Measurements from ENCODE around the gene VWDE.

VWDE gene

GRCh38 chr7:12327922-12328321 is 75.7 kb downstream of the VWDE start:
- FAIRE-seq, result no peak

- FAIRE-seq, result no peak
These were observed 78.0 kb downstream of the VWDE start for GRCh38 chr7:12325646-12326045.

GRCh38 chr7:12323415-12323814 is 80.2 kb downstream of the VWDE start:
- no peak for FAIRE-seq

DNA sequence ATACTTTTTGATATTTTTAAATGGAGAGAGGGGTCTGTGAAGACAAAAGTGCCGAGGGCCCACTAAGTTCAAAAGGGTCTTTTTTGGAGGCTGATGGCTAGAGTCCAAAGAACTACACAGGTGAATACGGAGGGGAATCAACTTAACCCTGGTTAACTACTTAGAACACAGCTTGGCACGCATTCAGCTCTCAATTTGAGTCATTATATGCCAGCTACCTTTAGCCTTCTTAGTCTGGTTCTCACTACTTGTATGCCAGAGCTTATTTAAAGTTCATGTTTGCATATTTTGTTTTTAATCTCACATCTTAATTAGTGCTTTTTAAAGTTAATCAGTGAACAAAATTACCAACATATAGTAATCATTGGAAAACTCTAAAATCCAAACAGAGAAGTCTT is 80.8 kb downstream of the VWDE start:
- FAIRE-seq, result no peak

GRCh38 chr7:12322284-12322902 is 81.3 kb downstream of the VWDE start:
- FAIRE-seq, result peak; percentile 31

DNA sequence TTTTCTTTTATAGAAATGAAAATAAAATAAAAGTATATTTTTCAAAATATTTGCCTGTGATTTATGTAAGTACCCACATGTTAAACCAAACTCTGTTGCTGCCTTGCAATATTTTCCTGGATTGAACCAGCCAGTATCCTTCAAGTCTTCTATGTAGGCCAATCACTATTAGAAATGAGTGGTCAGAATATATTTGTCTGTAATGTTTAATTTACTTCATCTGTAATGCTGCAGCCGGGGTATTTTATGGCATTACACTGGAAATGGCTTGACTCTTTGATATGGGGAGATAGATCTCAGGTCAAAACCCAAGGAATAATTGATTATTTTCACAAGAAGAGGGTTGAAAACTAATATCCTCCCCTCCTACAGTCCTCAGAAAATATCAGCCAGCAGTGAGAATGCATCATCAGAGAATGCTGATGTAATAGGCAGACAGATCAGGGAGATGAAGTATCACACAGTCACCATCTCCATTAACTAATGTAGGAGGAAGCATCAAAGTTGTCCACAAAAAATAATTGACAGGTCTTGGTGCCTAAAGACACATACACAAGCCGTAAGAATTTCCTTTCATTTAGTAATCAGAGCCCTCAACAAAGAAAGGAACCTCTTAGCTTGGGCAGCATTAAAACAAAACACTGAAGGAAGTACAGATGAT is 82.5 kb downstream of the VWDE start:
- FAIRE-seq, result no peak

DNA sequence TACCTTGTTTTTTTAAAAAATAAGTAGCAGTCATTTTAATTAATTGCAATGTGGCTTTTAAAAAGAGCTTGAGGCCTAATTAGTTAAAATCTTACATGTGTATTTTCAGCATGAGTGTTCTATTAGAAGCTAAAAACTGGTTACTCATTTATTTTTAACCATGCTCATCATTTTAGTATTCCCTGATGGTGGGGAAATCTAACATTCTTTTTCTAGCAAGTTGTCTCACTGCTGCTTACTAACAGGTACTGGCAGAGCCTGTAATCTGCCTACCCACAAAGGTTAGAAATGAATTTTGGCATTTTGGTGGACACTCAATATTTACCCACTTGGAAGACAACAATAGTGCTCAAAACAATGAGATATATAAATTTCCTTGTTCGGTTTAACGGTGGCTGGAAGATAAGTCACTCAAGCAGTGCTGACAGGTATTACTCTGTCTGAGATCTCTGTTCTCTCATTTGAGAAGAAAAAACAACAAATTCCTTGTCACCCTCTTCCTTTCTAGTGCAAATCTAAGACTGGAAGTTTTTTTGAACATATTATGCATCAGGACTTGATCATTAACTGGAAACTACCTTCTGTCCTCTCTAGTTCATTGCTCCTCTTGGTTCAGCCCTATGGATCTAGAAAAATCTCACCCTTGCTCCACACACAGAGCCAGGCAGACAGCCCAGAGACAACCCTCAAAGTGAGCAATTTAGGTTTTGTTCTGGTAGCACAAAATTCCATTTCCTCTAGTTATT is 83.3 kb downstream of the VWDE start:
- no peak for FAIRE-seq

GRCh38 chr7:12317675-12318074 is 86.0 kb downstream of the VWDE start:
- no peak for FAIRE-seq

- no peak for FAIRE-seq
These were observed 86.7 kb downstream of the VWDE start for GRCh38 chr7:12316925-12317324.

DNA sequence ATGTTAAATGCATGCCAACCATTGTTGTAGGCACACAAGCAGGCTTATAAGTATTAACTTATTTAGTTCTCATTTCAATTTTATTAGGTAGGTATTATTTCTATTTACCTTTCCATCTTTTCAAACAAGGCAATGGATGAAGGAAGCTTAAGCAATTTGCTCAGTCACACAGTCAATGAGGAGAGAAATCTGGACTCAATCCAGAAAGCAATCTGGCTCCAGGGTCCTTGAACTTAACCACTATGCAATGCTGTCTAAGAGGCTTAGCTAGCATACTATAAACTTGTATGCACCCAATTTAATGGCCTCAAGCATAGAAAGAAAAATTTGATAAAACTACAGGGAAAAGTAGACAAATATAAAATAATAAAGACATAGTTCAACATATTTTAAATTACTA is 88.6 kb downstream of the VWDE start:
- FAIRE-seq, result no peak

DNA sequence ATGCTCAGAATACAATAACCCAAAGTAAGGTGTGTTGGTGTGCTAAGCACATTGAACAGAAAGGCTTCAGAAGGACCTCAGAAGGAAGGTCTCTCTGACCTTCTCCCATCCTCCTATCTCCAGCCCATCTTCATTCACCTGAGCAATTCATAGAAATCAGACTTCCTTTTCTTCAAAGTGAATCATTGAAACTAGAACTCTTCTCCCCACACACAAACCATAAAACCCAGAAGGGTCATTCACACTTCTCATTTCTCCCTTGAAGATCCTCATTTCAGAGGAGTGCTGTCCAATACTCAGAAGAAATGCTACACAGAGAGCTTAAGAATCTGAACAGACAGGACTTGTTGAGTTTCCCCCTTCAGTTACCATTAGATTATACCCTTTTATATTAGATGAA is 89.5 kb downstream of the VWDE start:
- FAIRE-seq, result no peak

DNA sequence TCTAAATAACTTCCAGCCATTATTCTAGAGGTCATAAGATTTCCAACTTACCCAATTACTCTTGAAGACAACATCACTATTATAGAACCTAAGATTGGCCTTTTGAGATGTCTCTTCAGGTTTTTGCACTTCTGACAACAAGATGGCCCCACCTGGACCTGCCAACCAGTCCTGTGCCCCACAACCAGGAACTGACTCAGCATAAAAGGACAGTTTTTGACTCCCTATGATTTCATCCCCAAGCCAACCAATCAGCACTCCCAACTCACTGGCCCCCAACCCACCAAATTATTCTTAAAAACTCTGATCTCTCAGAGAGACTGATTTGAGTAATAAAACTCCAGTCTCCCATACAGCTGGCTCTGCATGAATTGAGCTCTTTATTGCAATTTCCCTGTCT is 98.2 kb downstream of the VWDE start:
- FAIRE-seq, result no peak

GRCh38 chr7:12303495-12303894 is 100.2 kb downstream of the VWDE start:
- FAIRE-seq, result no peak

DNA sequence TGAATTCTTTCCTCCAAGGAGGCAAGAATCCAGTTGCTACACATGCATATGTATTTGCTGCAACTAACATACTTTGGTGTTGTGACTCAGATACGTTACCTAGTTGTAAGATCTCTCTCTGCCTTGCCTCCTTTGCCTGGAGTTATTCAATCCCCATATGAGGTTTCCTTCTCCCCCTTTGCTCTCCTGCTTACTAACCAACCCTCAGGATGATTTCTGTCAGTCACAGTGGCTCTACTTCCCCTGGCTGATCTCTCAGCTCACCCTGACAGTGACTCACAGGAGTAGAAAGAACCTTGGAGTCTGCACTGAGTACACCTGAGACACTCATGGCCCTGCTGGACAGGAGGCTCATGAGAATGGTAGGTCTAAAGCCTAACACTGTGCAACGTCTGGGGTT is 100.6 kb downstream of the VWDE start:
- no peak for FAIRE-seq

DNA sequence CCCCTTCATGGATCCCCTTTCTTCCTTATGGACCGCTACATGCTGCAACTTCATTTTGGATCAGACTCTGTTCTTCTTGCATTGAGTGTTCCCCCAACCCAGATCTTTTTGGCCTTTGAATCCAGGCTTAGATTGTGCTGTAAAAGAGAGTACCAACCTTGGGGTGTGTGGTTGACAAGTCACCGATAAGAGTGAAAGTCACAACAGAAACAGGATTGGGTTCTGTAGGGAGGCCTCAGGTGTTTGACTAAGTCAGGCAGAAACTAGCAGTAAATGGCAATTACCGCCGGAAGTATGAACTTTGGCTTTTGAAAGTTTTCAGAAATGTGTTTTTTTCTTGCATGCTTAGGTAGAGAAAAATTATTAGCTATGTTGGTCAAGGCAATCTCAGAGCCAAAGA is 103.2 kb downstream of the VWDE start:
- no peak for FAIRE-seq

GRCh38 chr7:12299367-12299766 is 104.3 kb downstream of the VWDE start:
- FAIRE-seq, result no peak

- no peak for FAIRE-seq
These were observed 106.2 kb downstream of the VWDE start for GRCh38 chr7:12297283-12298108.

GRCh38 chr7:12296051-12296570 is 107.6 kb downstream of the VWDE start:
- FAIRE-seq, result no peak

GRCh38 chr7:12294701-12295100 is 109.0 kb downstream of the VWDE start:
- no peak for FAIRE-seq

- no peak for FAIRE-seq
These were observed 111.8 kb downstream of the VWDE start for GRCh38 chr7:12291870-12292269.

DNA sequence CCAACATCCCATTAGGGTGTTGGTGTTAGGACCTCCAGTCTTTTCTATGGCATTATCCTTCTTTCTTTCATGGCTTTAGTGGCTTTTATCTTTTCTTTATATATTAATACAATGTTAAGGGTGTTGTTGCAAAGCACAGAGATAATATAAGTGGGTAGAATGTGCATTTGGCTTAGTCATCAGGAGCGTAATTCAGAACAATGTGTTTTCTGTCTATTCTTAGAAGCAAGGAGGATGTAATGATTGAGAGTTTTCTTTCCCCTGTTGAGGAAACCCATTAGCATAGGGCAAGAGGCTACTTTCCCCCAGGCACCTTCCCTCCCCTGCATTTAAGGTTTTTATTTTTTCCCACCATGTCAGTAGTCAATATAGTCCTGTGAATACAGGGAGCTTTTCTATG is 112.9 kb downstream of the VWDE start:
- no peak for FAIRE-seq

DNA sequence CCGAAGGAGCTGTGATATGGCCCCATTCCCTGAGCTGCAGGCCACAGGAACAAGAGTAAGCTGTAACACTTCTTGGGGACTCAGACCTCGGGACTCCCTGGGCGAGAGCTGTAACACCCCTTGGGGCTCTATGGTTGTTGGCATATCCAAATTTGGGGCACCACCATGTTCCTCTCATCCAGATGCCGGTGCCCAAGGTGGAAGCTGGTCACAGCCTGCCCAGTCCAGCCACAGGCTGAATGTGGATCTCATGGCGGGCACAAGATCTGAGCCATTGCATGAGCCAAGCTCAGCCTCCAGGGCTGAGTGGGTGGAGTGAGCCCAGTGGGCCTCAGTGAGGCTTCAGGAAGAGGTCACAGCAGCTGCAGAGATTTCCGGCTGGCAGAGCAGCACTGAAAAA is 113.7 kb downstream of the VWDE start:
- no peak for FAIRE-seq

- no peak for FAIRE-seq
These were observed 115.8 kb downstream of the VWDE start for GRCh38 chr7:12287901-12288300.
